WTC11 (cell line): ENCODE measurements around the gene FASTKD2. TPM values are rescaled to one million over a fixed set of nuclear protein-coding genes. Genes with fewer than 3 reads are reported as not detected.
A peak's percentile ranks its signal among the peaks of the same experiment; 100 is the strongest.

Experiments
- ATAC-seq: fragments of 200-7000 bp; cut with Tn5 transposase; 2 replicates; pipeline ENCODE4 v1.10.0; 2021; ENCODE audit warnings: mild to moderate bottlenecking, moderate library complexity
- CTCF ChIA-PET: fragments of 300-600 bp; sonication (Branson Sonifier 250); formaldehyde crosslinking; loops from one replicate; lab custom pipeline; 2021; ENCODE audit warnings: antibody characterized with exemption; lab: Charles Lee
- POLR2A ChIA-PET: fragments of 350-600 bp; sonication (Branson Sonifier 250); formaldehyde crosslinking; loops from one replicate; lab custom pipeline; 2021; ENCODE audit warnings: antibody characterized with exemption; lab: Charles Lee
- DNase-seq: peaks from one replicate; pipeline ENCODE4 v3.0.0; 2021; ENCODE audit warnings: low spot score
- H3K27ac Mint-ChIP-seq: 2 replicates; pipeline ENCODE4 v1.8.0; 2021; ENCODE audit warnings: mixed read lengths
- H3K27me3 Mint-ChIP-seq: 2 replicates; pipeline ENCODE4 v1.8.0; 2021; ENCODE audit warnings: low read depth, mild to moderate bottlenecking, moderate library complexity, mixed read lengths
- H3K36me3 Mint-ChIP-seq: 2 replicates; pipeline ENCODE4 v1.8.0; 2021; ENCODE audit warnings: mixed read lengths
- H3K4me1 Mint-ChIP-seq: 2 replicates; pipeline ENCODE4 v1.8.0; 2022; ENCODE audit warnings: mixed read lengths
- H3K4me3 Mint-ChIP-seq: 2 replicates; pipeline ENCODE4 v1.8.0; 2021; ENCODE audit warnings: mild to moderate bottlenecking, moderate library complexity, mixed read lengths
- H3K9me3 Mint-ChIP-seq: 2 replicates; pipeline ENCODE4 v1.8.0; 2021; ENCODE audit warnings: mixed read lengths
- ARID4B ChIP-seq: sonication (generic); formaldehyde crosslinking; IDR thresholded peaks from 2 replicates; pipeline ENCODE4 v1.8.0; 2023; ENCODE audit warnings: missing genetic modification reagents, mild to moderate bottlenecking, borderline replicate concordance
- CDX4 ChIP-seq: fragments of 250-450 bp; sonication (Bioruptor Pico); IDR thresholded peaks from 2 replicates; pipeline ENCODE4 v1.9.0; 2021; ENCODE audit warnings: moderate library complexity, mild to moderate bottlenecking, inconsistent platforms, borderline replicate concordance
- CREM ChIP-seq: sonication (generic); formaldehyde crosslinking; IDR thresholded peaks from 2 replicates; pipeline ENCODE4 v1.8.1; 2022; ENCODE audit warnings: mild to moderate bottlenecking, missing genetic modification reagents, moderate library complexity
- E2F1 ChIP-seq: sonication (generic); formaldehyde crosslinking; IDR thresholded peaks from 2 replicates; pipeline ENCODE4 v1.8.0; 2022; ENCODE audit warnings: mild to moderate bottlenecking, missing genetic modification reagents
- E2F5 ChIP-seq: sonication (generic); formaldehyde crosslinking; IDR thresholded peaks from 2 replicates; pipeline ENCODE4 v1.8.1; 2022; ENCODE audit warnings: mild to moderate bottlenecking, moderate library complexity, missing genetic modification reagents
- ELF4 ChIP-seq: sonication (generic); formaldehyde crosslinking; IDR thresholded peaks from 2 replicates; pipeline ENCODE4 v1.8.1; 2022; ENCODE audit warnings: low read depth, mild to moderate bottlenecking, moderate library complexity, missing genetic modification reagents
- ERG ChIP-seq: fragments of 250-450 bp; sonication (Bioruptor Pico); IDR thresholded peaks from 2 replicates; pipeline ENCODE4 v1.8.0; 2021; ENCODE audit warnings: mild to moderate bottlenecking
- FOXK1 ChIP-seq: sonication (generic); formaldehyde crosslinking; IDR thresholded peaks from 2 replicates; pipeline ENCODE4 v1.8.0; 2022; ENCODE audit warnings: mild to moderate bottlenecking, moderate library complexity, missing genetic modification reagents
- NFATC4 ChIP-seq: fragments of 250-450 bp; sonication (Bioruptor Pico); IDR thresholded peaks from 2 replicates; pipeline ENCODE4 v1.9.0; 2021; ENCODE audit warnings: mild to moderate bottlenecking
- NFE2L1 ChIP-seq: sonication (generic); formaldehyde crosslinking; IDR thresholded peaks from 2 replicates; pipeline ENCODE4 v1.8.1; 2023; ENCODE audit warnings: missing genetic modification reagents
- NR3C1 ChIP-seq: sonication (generic); formaldehyde crosslinking; conservative IDR thresholded peaks from 2 replicates; pipeline ENCODE4 v1.8.1; 2023; ENCODE audit warnings: low read depth, mild to moderate bottlenecking, missing genetic modification reagents
- PRRX2 ChIP-seq: fragments of 250-450 bp; sonication (Bioruptor Pico); IDR thresholded peaks from 2 replicates; pipeline ENCODE4 v1.8.0; 2021; ENCODE audit warnings: mild to moderate bottlenecking
- STAT6 ChIP-seq: sonication (generic); formaldehyde crosslinking; conservative IDR thresholded peaks from 2 replicates; pipeline ENCODE4 v1.8.1; 2023; ENCODE audit warnings: mild to moderate bottlenecking, low read depth, missing genetic modification reagents, moderate library complexity
- TP53 ChIP-seq: sonication (generic); formaldehyde crosslinking; IDR thresholded peaks from 2 replicates; pipeline ENCODE4 v1.8.1; 2023; ENCODE audit warnings: mild to moderate bottlenecking, missing genetic modification reagents
- USF1 ChIP-seq: sonication (generic); formaldehyde crosslinking; IDR thresholded peaks from 2 replicates; pipeline ENCODE4 v1.8.0; 2022; ENCODE audit warnings: mild to moderate bottlenecking, missing genetic modification reagents
- USF2 ChIP-seq: sonication (generic); formaldehyde crosslinking; IDR thresholded peaks from 2 replicates; pipeline ENCODE4 v1.8.1; 2023; ENCODE audit warnings: mild to moderate bottlenecking, missing genetic modification reagents, moderate library complexity
- ZBTB21 ChIP-seq: sonication (generic); formaldehyde crosslinking; IDR thresholded peaks from 2 replicates; pipeline ENCODE4 v1.8.1; 2023; ENCODE audit warnings: mild to moderate bottlenecking, missing genetic modification reagents, borderline replicate concordance
- ZMAT4 ChIP-seq: fragments of 250-450 bp; sonication (Bioruptor Pico); IDR thresholded peaks from 2 replicates; pipeline ENCODE4 v1.9.0; 2021; ENCODE audit warnings: mild to moderate bottlenecking
- ZNF219 ChIP-seq: sonication (generic); formaldehyde crosslinking; IDR thresholded peaks from 2 replicates; pipeline ENCODE4 v1.8.0; 2023; ENCODE audit warnings: missing genetic modification reagents, mild to moderate bottlenecking, borderline replicate concordance
- ZNF416 ChIP-seq: fragments of 250-450 bp; sonication (Bioruptor Pico); IDR thresholded peaks from 2 replicates; pipeline ENCODE4 v1.9.0; 2021; ENCODE audit warnings: mild to moderate bottlenecking, inconsistent platforms
- total RNA-seq: library from RNA; stranded (reverse); gene quantifications from 3 replicates; pipeline ENCODE4 v1.2.3, GENCODE V29; 2021

FASTKD2 gene
- total RNA-seq, 1 experiment from 2014 or later, result 33.7 TPM

- TF ChIP-seq ARID4B (no peak), USF2 (CRISPR knock-in tag) (no peak), E2F1 (CRISPR knock-in tag) (no peak), CDX4 (CRISPR knock-in tag) (no peak), ZNF219 (CRISPR knock-in tag) (no peak), USF1 (CRISPR knock-in tag) (no peak)
Observed at GRCh38 chr2:206780671-206781070, 15.3 kb downstream of the FASTKD2 start (continued).

GRCh38 chr2:206783718-206784117 lies 18.3 kb downstream of the FASTKD2 start:
- no peak overlapping the region for H3K4me3 Mint-ChIP-seq
- H3K27me3 Mint-ChIP-seq, result no peaks in the 10 kb centered on the region
- H3K27ac Mint-ChIP-seq, result no peak overlapping the region
- peaks cover 57% of the 10 kb centered on the region for H3K36me3 Mint-ChIP-seq
- DNase-seq (peak; percentile 42), ATAC-seq (peak; percentile 93)
- CTCF ChIA-PET, result interaction anchor here (1.9 kb wide), 1 partner anchor 17 kb away, joined by 7 read pairs; no protein-coding TSS in a partner anchor
- H3K4me1 Mint-ChIP-seq, result peaks cover 2% of the 10 kb centered on the region; the same call in 1 of the 2 replicates
- POLR2A ChIA-PET, result no interaction called here
- peaks cover 9% of the 10 kb centered on the region for H3K9me3 Mint-ChIP-seq
- TF ChIP-seq NFE2L1 (CRISPR knock-in tag) (no peak), USF1 (CRISPR knock-in tag) (no peak), NR3C1 (no peak), PRRX2 (CRISPR knock-in tag) (no peak), ZNF219 (CRISPR knock-in tag) (no peak), ERG (CRISPR knock-in tag) (no peak), ZBTB21 (CRISPR knock-in tag) (no peak), ZMAT4 (CRISPR knock-in tag) (no peak), STAT6 (CRISPR knock-in tag) (no peak), E2F5 (CRISPR knock-in tag) (no peak), ELF4 (CRISPR knock-in tag) (no peak), E2F1 (CRISPR knock-in tag) (no peak), CREM (no peak), ZNF416 (CRISPR knock-in tag) (no peak), NFATC4 (CRISPR knock-in tag) (no peak), TP53 (CRISPR knock-in tag) (no peak), FOXK1 (CRISPR knock-in tag) (no peak)
